GM18508 (cell line): ENCODE results near the gene KLRC2.
A peak's percentile ranks its signal among the peaks of the same experiment; 100 is the strongest.
"Not testable (repeated sequence)": the region's sequence is repeated elsewhere in the genome, so short reads cannot be mapped to it uniquely, and the experiment has no call there.

Experiments used
- ATAC-seq: cut with Tn5 transposase; IDR thresholded peaks from one replicate; pipeline ENCODE4 v1.9.1; 2021; ENCODE audit warnings: moderate number of reproducible peaks; ENCODE audit not compliant: insufficient read depth, unreplicated experiment

KLRC2 gene

GRCh38 chr12:10408842-10409241, 27.0 kb downstream of the KLRC2 start:
- no peak for ATAC-seq

GRCh38 chr12:10406725-10407124, 29.1 kb downstream of the KLRC2 start:
- ATAC-seq, result no peak

DNA sequence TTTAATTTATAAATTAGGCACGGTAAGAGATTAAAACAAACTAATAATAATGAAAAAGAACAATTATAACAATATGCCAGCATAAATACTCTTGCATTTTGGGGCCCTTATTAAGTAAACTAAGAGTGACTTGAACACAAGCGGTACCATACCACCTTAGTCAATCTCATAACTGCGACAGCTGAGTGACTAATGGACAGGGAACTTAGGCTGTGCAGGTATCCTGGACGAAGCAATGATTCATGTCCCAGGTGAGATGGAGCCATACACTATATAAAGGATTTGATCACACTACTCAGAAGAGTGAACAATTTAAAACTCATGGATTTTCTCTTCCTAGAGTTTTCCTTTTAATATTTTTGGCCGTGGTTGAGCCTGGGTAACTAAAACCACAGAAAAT, 30.5 kb downstream of the KLRC2 start:
- no peak for ATAC-seq

- no peak for ATAC-seq
These were observed 31.0 kb downstream of the KLRC2 start for GRCh38 chr12:10404798-10405197.

- no peak for ATAC-seq
These were observed 35.0 kb downstream of the KLRC2 start for GRCh38 chr12:10400829-10401228.

DNA sequence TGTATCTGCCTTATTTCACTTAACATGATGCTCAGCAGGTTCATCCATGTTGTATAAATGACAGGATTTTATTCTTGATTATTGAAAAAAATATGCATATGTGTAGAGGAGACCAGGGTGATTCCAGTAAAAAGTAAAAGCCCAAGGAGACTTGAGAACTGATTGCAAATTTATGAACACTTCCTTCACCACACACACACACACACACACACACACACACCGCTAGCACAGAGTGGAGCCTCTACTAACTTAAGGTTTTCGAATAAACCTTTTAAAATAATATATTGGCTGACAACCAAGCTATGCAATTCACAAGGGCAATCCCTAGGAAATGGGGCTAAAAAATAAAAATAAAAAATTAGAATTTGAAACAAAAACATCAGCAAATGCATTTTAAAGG, 37.6 kb downstream of the KLRC2 start:
- no peak for ATAC-seq

GRCh38 chr12:10397296-10397695, 38.5 kb downstream of the KLRC2 start:
- ATAC-seq, result no peak

- not testable (repeated sequence) for ATAC-seq
These were observed 39.6 kb downstream of the KLRC2 start for GRCh38 chr12:10396176-10396575.

- peak; percentile 64 for ATAC-seq
These were observed 40.3 kb downstream of the KLRC2 start for GRCh38 chr12:10395390-10395998.

DNA sequence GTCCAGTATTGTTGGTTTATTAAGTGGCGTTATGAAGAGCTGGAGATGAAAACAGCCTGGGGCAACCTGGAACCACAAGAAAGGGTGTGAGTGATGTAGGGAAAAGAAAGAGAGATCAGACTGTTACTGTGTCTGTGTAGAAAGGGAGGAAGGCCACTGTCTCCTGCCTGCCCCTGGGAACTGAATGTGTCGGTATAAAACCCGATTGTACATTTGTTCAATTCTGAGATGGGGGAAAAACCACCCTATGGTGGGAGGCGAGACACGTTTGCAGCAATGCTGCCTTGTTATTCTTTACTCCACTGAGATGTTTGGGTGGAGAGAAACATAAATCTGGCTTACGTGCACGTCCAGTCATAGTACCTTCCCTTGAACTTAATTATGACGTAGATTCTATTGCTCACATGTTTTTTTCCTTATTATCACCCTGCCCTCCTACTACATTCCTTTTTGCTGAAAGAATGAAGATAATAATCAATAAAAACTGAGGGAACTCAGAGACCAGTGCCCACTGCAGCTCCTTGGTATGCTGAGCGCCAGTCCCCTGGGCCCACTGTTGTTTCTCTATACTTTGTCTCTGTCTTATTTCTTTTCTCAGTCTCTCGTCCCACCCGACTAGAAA, 41.2 kb downstream of the KLRC2 start:
- not testable (repeated sequence) for ATAC-seq

- ATAC-seq, result no peak
These were observed 42.5 kb downstream of the KLRC2 start for GRCh38 chr12:10393291-10393690.

DNA sequence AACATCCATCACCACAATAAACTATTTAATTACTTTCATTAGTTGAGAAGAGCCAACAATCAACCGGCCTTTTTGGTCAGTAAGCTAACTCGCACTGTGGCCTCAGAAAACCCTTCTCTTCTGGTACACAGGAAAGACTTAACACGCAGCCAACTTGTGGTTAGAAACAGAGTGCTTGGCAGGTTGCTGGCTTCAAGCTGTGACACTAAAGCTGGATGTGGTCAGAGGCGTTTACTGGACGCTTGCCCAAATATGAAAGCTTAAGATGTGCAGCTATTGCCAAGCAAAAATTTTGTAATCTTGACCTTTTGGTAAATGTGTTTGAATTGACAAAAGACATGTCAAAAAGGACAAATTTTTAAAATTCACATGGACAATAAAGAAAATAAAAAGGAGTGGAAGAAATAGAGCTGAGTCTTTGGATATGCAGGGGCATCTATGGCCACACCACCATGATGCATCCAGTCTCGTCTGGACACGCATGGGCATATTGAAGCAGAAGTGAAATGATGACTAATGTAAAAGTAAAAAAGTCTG, 43.3 kb downstream of the KLRC2 start:
- ATAC-seq, result no peak

DNA sequence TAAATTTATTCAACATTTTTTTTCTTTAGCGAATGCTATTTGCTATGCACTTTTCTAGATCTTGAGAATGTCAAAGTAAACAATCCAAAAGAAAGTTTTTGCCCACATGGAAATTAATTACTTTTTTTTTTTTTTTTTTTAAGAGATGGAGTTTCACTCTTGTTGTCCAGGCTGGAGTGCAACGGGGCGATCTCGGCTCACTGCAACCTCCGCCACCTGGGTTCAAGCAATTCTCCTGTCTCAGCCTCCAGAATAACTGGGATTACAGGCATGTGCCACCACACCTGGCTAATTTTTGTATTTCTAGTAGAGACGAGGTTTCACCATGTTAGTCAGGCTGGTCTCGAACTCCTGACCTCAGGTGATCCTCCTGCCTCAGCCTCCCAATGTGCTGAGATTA, 44.8 kb downstream of the KLRC2 start:
- ATAC-seq, result not testable (repeated sequence)

DNA sequence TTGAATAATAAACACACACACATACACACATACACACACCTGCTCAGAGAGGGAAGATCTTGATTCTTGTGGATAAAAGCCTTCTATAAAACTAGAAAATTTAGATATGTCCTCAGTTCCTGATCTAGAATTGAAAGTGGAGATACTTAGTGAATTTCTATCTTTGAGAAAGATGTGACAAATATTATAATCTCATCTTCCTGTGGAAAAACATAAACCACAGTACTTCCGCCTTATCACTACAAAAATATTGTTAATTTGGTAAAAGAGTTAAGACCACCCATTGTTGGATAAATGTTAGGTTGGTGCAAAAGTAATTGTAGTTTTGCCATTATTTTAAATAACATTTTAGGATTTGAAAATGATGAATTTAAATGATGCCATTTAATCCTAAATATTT, 45.9 kb downstream of the KLRC2 start, which contains the start of gene KLRK1:
Gene KLRK1, minus strand, starts transcription at position 138 of the 400 bp plus-strand sequence. CDS start 1,231 bp downstream, outside the sequence.
- ATAC-seq, result no peak

GRCh38 chr12:10388624-10389413, 47.0 kb downstream of the KLRC2 start:
- no peak for ATAC-seq

- ATAC-seq, result not testable (repeated sequence)
These were observed 48.3 kb downstream of the KLRC2 start for GRCh38 chr12:10387498-10387897.

- ATAC-seq, result no peak
These were observed 49.0 kb downstream of the KLRC2 start for GRCh38 chr12:10386857-10387256.

GRCh38 chr12:10385166-10385613, 50.6 kb downstream of the KLRC2 start:
- ATAC-seq, result no peak

GRCh38 chr12:10384191-10384590, 51.6 kb downstream of the KLRC2 start:
- no peak for ATAC-seq

DNA sequence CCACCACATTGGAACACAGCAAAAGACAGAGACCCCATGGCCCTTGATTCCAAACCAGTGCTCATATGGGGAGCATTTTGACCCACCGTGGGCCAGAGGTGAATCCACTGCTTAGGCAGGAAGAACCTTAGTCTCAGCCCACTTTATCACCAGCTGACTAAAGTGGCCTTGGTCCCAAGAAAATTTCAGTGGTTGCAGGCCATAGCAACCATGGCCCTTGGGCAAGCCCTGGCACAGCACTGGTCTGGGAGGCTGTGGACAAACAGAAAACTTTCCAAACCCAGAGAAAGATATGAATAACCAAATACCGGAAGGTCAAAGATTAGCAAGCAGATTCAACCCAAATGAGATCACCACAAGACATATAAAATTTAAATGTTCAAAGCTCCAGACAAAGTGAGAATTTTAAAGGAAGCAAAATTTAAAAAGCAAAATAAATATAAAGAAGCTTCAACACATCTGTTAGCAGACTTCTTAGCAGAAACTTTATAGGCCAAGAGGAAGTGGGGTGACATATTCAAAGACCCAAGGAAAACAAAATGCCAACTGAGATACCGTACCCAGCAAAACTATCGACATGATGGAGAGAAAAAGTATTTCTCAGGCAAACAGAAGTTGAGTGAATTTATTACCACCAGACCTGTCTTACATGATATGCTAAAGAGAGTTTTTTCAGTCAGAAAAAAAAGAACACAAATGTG, 53.7 kb downstream of the KLRC2 start:
- no peak for ATAC-seq
